ENCODE measurements around the gene HYAL3.

Gene HYAL3

DNA sequence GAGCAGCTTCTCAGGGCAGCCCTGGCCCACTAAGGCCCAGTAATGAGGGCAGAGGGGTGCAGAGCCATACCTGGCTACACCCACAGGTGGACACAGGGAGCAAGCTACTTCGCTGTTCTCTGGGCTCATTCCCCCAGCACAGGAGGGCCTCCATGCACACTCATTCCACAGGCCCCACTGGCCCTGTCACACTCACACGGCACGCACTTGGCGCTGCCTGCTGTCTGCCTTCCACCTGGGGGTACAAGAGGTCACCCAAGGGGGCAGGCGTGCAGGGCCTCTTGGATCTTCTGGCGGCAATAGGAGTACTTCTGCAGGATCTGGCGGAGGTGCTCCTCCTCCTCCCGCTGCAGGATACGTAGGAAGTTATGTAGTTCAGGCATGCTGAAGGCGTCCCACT is 31.1 kb upstream of the HYAL3 start:
- no peak for DNase-seq (ENCODE audit: low spot score)

DNA sequence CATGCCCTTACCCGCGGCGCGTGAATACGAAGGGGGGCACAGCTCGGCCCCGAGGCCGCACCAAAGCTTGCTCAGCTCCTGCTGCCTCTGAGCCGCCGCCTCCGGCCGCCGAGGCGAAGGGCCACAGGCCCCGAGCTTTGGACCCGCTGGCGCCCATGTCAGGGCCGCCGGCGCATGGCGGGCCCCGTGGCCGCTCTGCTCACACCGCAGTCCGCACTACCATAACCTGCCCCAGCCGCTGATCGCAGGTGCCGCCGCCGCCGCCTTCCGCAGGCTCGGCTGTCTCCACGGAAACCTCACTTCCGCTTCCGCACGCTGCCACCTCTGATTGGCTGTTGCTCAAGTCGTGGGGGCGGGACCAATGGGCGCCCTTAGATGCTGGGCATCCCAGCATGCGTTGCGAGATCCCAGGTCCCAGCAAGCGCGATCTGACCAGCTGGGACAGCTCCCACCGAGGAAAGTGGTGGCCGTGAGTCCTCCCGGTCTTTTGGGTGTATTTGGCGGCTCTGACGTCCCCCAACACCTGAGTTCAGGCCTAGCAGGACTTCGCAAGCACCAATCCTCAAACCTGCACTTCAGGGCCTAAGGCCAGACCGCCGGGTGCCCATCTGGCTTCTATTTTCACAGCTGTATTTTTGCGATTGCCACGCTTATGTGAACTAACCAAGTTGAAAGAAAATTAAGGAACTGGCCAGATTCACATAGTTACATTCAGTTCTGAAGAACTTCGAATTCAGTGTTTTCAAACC is 28.9 kb upstream of the HYAL3 start, which contains the start of gene TUSC2:
TSS of gene TUSC2 (minus strand) at position 281 of the 749 bp plus-strand sequence. CDS start at position 157, 124 bp downstream.
- DNase-seq (ENCODE audit: low spot score): peak; percentile 95

GRCh38 chr3:50327129-50327528 is 27.9 kb upstream of the HYAL3 start:
- DNase-seq (ENCODE audit: low spot score): no peak

GRCh38 chr3:50326182-50326541 is 27.0 kb upstream of the HYAL3 start:
- DNase-seq (ENCODE audit: low spot score): no peak

- DNase-seq (ENCODE audit: low spot score): no peak
Measured at GRCh38 chr3:50325497-50326181, 26.4 kb upstream of the HYAL3 start.

DNA sequence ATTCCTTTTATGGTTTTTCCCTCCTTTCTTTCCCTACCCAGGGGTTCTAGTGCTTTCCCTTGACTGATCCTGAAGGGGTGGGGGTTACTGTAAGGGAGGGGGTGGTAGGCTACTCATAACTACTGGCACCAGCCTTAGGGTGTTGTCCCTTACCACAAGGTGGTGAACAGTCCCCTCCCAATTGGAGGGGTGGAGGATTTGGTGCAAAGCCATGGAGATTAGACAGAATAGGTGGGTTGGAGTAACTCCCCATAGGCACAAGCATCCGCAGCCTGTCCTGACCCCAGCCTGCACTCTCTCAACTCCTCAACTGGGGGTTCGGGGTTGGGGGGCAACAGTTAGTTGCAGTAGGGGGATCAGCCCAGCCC is 25.9 kb upstream of the HYAL3 start:
- DNase-seq (ENCODE audit: low spot score): no peak

DNA sequence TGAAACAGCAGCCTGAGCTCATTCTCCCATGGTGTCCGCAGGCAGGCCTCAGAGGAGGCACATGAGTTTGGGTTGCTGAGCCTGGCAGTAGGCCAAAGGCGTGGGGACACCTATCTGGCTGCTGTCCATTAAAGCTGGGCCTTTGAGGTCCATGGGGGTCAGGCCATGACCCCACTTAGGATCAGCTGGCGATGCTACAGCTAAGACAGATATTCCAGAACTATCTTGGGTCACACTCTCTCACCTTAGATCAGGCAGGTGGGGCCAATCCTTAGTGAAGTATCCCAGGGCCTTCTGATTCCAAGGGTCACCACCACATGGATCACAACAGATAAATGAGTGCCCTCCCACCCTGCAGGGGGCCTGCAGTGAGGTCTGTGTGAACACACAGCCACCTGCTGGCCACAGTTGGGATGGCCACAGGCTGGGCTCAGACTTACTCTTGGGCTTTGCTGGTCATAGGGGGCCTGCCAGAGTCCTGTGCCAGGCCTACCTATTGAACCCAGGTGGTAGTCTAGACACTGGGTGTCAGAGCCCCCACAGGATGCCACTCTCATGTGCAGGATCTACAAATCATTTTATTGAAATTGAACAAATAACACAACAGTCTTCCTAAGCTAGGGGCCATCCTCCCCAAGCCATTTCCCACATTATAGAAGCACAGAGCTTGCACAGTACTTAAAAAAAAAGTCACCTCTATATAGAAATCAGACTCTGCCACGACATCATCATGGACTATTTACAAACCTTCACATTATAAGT is 25.3 kb upstream of the HYAL3 start:
- DNase-seq (ENCODE audit: low spot score): peak; percentile 64

GRCh38 chr3:50323614-50324199 is 24.5 kb upstream of the HYAL3 start:
- no peak for DNase-seq (ENCODE audit: low spot score)

- DNase-seq (ENCODE audit: low spot score): no peak
Measured at GRCh38 chr3:50323092-50323600, 23.9 kb upstream of the HYAL3 start.

- no peak for DNase-seq (ENCODE audit: low spot score)
Measured at GRCh38 chr3:50322386-50323091, 23.3 kb upstream of the HYAL3 start, which contains the start of gene HYAL2. HYAL2 (minus strand) TSS chr3:50322745; CDS start chr3:50320489, 2,256 bp downstream.

DNA sequence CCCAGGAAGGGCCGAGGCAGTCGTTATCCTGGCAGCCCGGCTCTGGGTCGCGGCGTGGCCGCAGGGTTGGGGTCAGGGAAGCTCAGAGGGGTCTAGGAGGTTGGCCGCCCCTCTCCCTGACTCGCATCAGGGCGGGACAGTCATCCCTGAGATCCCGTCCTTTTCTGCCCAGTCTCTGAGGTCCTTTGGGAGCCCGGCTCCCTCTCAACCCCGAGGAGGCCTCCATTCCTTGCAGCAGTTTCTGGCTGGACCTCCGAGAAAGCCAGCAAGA is 22.8 kb upstream of the HYAL3 start:
- no peak for DNase-seq (ENCODE audit: low spot score)

GRCh38 chr3:50321336-50322114 is 22.3 kb upstream of the HYAL3 start:
- peak; percentile 81 for DNase-seq (ENCODE audit: low spot score)

- peak; percentile 56 for DNase-seq (ENCODE audit: low spot score)
Measured at GRCh38 chr3:50320853-50321335, 21.7 kb upstream of the HYAL3 start.

GRCh38 chr3:50319894-50320625 is 20.9 kb upstream of the HYAL3 start:
- DNase-seq (ENCODE audit: low spot score): no peak

GRCh38 chr3:50319181-50319893 is 20.1 kb upstream of the HYAL3 start:
- no peak for DNase-seq (ENCODE audit: low spot score)

DNA sequence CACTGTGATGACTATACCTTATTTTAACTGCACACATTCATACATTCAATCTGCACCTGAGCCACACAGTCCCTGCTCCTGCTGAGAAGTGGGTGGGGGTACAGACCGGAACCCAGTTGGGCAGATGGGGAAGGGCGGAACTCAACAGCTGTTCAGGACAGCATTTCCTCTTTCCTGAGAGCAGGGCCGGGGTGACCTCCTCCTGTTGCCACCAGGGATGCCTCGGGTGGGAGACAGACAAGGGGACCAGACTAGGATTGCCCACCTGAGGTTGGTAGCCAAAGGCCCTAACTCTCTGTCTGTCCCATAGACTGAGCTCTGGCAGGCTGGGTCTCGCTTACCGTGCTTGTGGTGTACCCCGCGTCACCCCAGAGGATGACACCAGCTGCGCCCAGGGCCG is 19.4 kb upstream of the HYAL3 start:
- no peak for DNase-seq (ENCODE audit: low spot score)

DNA sequence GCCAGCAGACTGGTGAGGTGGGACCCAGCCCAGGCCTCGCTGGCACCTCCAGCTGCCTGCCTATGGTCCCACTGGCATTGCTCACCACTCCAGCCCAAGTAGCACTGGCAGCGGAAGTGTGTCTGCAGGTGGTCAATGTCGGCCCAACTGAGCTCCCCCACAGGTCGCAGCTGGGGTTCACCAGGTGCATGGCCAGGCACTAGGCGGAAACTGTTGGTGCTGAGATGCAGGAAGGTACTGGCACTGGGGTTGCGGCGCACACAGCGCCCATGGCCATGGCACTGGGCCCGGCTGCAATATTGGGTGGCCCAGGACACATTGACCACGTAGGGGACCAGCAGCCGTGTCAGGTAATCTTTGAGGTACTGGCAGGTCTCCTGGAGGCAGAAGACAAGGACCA is 19.0 kb upstream of the HYAL3 start:
- no peak for DNase-seq (ENCODE audit: low spot score)

DNA sequence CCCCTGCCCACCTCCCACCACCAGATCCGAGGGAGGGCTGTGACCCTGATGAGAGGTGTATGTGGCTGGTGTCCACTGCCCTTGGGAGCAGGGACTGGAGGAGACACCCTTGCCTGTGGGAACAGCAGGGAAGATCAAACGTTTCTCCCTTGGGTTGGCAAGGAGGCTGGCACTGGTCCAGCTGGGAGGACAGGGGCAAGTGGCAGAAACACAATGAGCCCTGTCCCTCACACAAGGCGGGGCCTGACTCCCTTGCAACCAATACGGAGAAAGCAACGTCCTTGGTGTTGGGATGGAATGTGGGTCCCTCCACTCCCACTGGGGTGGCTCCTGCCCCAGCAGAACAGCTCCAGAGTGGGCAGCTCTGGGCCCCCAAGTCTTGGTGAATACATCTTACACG is 18.1 kb upstream of the HYAL3 start:
- no peak for DNase-seq (ENCODE audit: low spot score)

DNA sequence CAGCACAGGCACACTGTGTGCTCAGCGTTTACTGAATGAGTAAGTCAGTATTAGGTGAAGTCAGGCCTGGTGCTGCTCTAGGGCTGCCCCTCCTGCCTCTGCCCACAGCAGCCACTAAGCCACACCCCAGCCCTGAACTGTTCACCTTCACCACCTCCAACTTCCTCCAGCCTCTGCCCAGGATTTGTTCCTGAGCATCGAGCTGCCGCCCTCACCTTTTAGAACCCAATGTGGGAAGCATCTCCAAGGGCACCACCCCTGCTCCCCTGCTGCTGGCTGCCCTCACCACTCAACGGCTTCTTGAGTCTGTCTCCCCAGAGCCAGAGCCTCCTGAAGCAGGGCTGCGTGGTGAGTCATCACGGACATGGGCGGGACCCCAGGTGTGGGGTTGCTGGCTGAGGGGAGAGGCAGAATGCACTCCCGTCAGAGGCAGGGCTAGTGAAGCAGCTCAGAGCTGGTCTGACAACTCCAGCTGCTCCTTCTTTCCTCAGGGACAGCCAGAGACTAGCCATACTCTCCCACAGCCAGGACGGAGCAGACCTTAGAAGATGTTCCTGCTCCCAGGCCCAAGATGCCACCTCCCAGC is 17.5 kb upstream of the HYAL3 start:
- peak; percentile 87 for DNase-seq (ENCODE audit: low spot score)
